T47D (cell line): ENCODE results near the gene IFI16.
A peak's percentile ranks its signal among the peaks of the same experiment; 100 is the strongest.

Source experiments
- DNase-seq, 2 experiments: peaks; one replicate each; pipeline versions ENCODE4 v3.0.0 to v3.0.0-alpha.2; 2011 to 2012; ENCODE audit warnings: low read depth in 1 of 2, low spot score in 1 of 2
- JUND ChIP-seq: IDR thresholded peaks from 2 replicates; pipeline ENCODE4 v1.6.1; 2012; ENCODE audit warnings: low read depth
- in situ Hi-C: cut with HindIII; loops from 2 replicates; pipeline ENCODE4 v1.10.0; 2016; ENCODE audit warnings: low sequenced_read_pairs, low pct_unique_long_range_greater_than_20kb

Gene IFI16

DNA sequence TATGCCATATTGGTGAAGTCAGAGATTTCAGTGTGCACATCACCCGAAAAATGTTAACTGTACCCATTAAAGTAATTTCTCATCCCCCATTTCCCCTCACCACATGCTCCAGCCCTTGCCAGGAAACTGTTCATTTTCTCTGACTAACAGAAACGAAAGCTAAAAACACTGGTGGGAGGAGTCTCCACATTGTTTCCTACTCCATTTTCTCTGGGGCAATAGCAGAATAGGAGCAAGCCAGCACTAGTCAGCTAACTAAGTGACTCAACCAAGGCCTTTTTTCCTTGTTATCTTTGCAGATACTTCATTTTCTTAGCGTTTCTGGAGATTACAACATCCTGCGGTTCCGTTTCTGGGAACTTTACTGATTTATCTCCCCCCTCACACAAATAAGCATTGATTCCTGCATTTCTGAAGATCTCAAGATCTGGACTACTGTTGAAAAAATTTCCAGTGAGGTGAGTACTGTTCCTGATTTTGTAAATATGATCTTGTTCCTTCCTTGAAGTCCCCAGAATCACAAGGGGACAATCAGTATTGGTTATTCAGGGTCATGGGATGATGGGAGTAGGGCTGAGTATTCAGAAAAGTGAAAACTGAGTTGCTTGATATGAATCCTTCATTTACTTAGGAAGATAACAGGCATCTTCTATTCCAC lies at the start of gene IFI16:
Gene IFI16 (plus strand): TSS at position 204 of the 658 bp plus-strand sequence. CDS start 4,774 bp downstream, outside the sequence.
- TF ChIP-seq JUND, result no peak
- in situ Hi-C loops, result no loop called here
- DNase-seq, result peak in 1 of 2 experiments; percentile 19

- no peak for TF ChIP-seq JUND
- DNase-seq, result no peak
- in situ Hi-C loops, result no loop called here
Measured at GRCh38 chr1:158961178-158961577, 48.5 kb upstream of the IFI16 start.

- no peak for TF ChIP-seq JUND
- in situ Hi-C loops, result no loop called here
- no peak for DNase-seq
Measured at GRCh38 chr1:158962983-158963382, 46.7 kb upstream of the IFI16 start.

- DNase-seq, result no peak
- TF ChIP-seq JUND, result no peak
- in situ Hi-C loops, result no loop called here
Measured at GRCh38 chr1:158969166-158969565, 40.5 kb upstream of the IFI16 start.

GRCh38 chr1:158969855-158970254 lies 39.9 kb upstream of the IFI16 start:
- in situ Hi-C loops, result no loop called here
- TF ChIP-seq JUND, result no peak
- no peak for DNase-seq

- peak in 1 of 2 experiments; percentile 72 for DNase-seq
- TF ChIP-seq JUND, result no peak
- in situ Hi-C loops, result no loop called here
Measured at GRCh38 chr1:158972841-158973240, 36.9 kb upstream of the IFI16 start.

DNA sequence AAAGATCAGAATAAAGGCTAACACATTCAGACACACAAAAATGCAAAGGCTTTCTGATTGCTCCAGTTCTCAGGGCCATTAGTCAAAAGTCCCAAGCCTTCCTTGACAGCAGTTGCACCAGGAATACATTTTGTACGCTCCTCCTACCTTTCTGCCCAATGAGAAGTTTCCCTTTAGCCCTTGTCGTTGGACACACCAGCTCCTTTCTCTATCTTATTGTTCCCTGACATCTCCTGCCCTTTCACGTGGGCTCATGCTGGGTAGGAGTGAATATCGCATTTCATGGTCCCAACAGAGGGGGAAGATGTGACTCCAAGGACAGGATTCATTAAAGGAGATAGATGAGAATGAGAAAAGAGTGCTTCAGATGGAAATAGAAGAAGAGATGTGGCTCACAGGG lies 33.5 kb upstream of the IFI16 start:
- no peak for DNase-seq
- no peak for TF ChIP-seq JUND
- in situ Hi-C loops, result no loop called here

- in situ Hi-C loops, result no loop called here
- no peak for DNase-seq
- TF ChIP-seq JUND, result no peak
Measured at GRCh38 chr1:158978730-158979129, 31.0 kb upstream of the IFI16 start.

DNA sequence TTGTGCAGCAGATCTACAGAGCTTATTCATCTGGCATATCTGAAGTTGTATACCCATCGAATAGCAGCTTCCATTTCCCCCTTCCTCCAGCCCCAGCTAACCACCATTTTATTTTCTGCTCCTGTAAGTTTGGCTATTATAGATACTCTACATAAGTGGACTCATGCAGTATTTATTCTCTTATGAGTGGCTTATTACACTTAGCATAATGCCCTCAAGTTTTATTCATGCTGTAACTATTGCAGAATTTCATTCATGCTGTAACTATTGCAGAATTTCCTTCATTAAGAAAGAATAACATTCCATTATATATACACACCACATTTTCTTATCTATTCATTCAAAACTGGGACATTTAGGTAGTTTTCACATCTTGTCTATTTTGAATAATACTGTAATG lies 30.5 kb upstream of the IFI16 start:
- no peak for DNase-seq
- TF ChIP-seq JUND, result no peak
- in situ Hi-C loops, result no loop called here

DNA sequence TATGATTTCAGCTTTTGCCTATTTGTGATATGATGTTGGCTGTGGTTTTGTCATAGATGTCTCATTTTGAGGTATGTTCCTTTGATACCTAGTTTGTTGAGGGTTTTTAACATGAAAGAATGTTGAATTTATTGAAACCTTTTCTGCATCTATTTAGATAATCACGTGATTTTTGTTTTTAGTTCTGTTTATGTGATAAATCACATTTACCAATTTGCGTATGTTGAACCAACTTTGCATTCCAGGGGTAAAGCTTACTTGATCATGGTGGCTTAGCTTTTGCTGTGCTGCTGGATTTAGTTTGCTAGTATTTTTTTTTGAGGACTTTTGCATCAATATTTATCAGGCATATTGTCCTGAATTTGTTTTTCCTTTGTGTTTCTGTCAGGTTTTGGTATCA lies 26.5 kb upstream of the IFI16 start:
- DNase-seq, result no peak
- in situ Hi-C loops, result no loop called here
- no peak for TF ChIP-seq JUND

GRCh38 chr1:158984386-158984785 lies 25.3 kb upstream of the IFI16 start:
- in situ Hi-C loops, result no loop called here
- no peak for DNase-seq
- TF ChIP-seq JUND, result no peak

GRCh38 chr1:158989424-158989823 lies 20.3 kb upstream of the IFI16 start:
- in situ Hi-C loops, result no loop called here
- DNase-seq, result no peak
- TF ChIP-seq JUND, result no peak

- in situ Hi-C loops, result no loop called here
- TF ChIP-seq JUND, result no peak
- DNase-seq, result no peak
Measured at GRCh38 chr1:158992787-158993312, 16.9 kb upstream of the IFI16 start.

GRCh38 chr1:158996998-158997397 lies 12.7 kb upstream of the IFI16 start:
- DNase-seq, result no peak
- TF ChIP-seq JUND, result no peak
- in situ Hi-C loops, result no loop called here
